HG03280 (cell line): ENCODE results near the gene CYP1A2.
"Not testable (repeated sequence)": the region's sequence is repeated elsewhere in the genome, so short reads cannot be mapped to it uniquely, and the experiment has no call there.

ENCODE experiments used
- ATAC-seq: cut with Tn5 transposase; IDR thresholded peaks from one replicate; pipeline ENCODE4 v1.9.1; 2021; ENCODE audit warnings: mild to moderate bottlenecking, moderate library complexity; ENCODE audit not compliant: unreplicated experiment

Gene CYP1A2

GRCh38 chr15:74733269-74733668 lies 15.4 kb upstream of the CYP1A2 start:
- no peak for ATAC-seq

- ATAC-seq: no peak
Observed at GRCh38 chr15:74735305-74735704, 13.3 kb upstream of the CYP1A2 start.

GRCh38 chr15:74738239-74738638 lies 10.4 kb upstream of the CYP1A2 start:
- ATAC-seq: not testable (repeated sequence)

- no peak for ATAC-seq
Observed at GRCh38 chr15:74742422-74742821, 6.2 kb upstream of the CYP1A2 start.

GRCh38 chr15:74746389-74746788 lies 2.3 kb upstream of the CYP1A2 start:
- ATAC-seq: no peak

GRCh38 chr15:74749832-74750231 lies 1.2 kb downstream of the CYP1A2 start:
- no peak for ATAC-seq

- ATAC-seq: no peak
Observed at GRCh38 chr15:74750751-74751150, 2.1 kb downstream of the CYP1A2 start.

- no peak for ATAC-seq
Observed at GRCh38 chr15:74752011-74752410, 3.4 kb downstream of the CYP1A2 start.

- ATAC-seq: no peak
Observed at GRCh38 chr15:74752531-74752930, 3.9 kb downstream of the CYP1A2 start.

GRCh38 chr15:74754593-74755215 lies 6.1 kb downstream of the CYP1A2 start:
- ATAC-seq: no peak

GRCh38 chr15:74758736-74759135 lies 10.1 kb downstream of the CYP1A2 start:
- no peak for ATAC-seq

GRCh38 chr15:74762791-74763150 lies 14.1 kb downstream of the CYP1A2 start:
- no peak for ATAC-seq

GRCh38 chr15:74763416-74763815 lies 14.8 kb downstream of the CYP1A2 start:
- ATAC-seq: no peak

- no peak for ATAC-seq
Observed at GRCh38 chr15:74767167-74768098, 18.8 kb downstream of the CYP1A2 start.

GRCh38 chr15:74768099-74768770 lies 19.6 kb downstream of the CYP1A2 start:
- ATAC-seq: no peak

- no peak for ATAC-seq
Observed at GRCh38 chr15:74768771-74769342, 20.2 kb downstream of the CYP1A2 start.

GRCh38 chr15:74769463-74770025 lies 20.9 kb downstream of the CYP1A2 start:
- ATAC-seq: no peak

GRCh38 chr15:74770211-74770903 lies 21.7 kb downstream of the CYP1A2 start:
- ATAC-seq: no peak

GRCh38 chr15:74773329-74773728 lies 24.7 kb downstream of the CYP1A2 start:
- ATAC-seq: no peak

GRCh38 chr15:74773731-74774252 lies 25.1 kb downstream of the CYP1A2 start:
- ATAC-seq: no peak
